Left lung (tissue), 10 donors: ENCODE results near the gene CHCHD5. TPM values are rescaled to one million over a fixed set of nuclear protein-coding genes. Genes with fewer than 3 reads are reported as not detected.
"Not testable (repeated sequence)": the region's sequence is repeated elsewhere in the genome, so short reads cannot be mapped to it uniquely, and the experiment has no call there.

Experiments used
- ATAC-seq: fragments of 200-7000 bp; cut with Tn5 transposase; one replicate; pipeline ENCODE4 v1.9.1; 2020; ENCODE audit warnings: moderate library complexity
- DNase-seq, 4 donors: peaks; one replicate each; pipeline ENCODE4 v3.0.0-alpha.2; 2013 to 2020
- H3K27ac ChIP-seq, 2 donors: fragments of 200-600 bp; sonication (generic) in 1 of 2; one replicate each; pipeline versions ENCODE4 v1.5.0 to v1.8.0; 2020 to 2021
- H3K27me3 ChIP-seq, 2 donors: fragments of 200-600 bp; sonication (generic) in 1 of 2; one replicate each; pipeline versions ENCODE4 v1.5.0 to v1.8.0; 2020 to 2021
- H3K36me3 ChIP-seq, 2 donors: fragments of 200-600 bp; sonication (generic) in 1 of 2; one replicate each; pipeline versions ENCODE4 v1.5.0 to v1.8.0; 2020 to 2021
- H3K4me1 ChIP-seq, 2 donors: fragments of 200-600 bp; one replicate each; pipeline ENCODE4 v1.8.0; 2021
- H3K4me3 ChIP-seq, 2 donors: fragments of 200-600 bp; sonication (generic) in 1 of 2; one replicate each; pipeline versions ENCODE4 v1.5.0 to v1.8.0; 2020 to 2021; ENCODE audit warnings: mild to moderate bottlenecking in 1 of 2
- H3K9me3 ChIP-seq, 2 donors: fragments of 200-600 bp; sonication (generic) in 1 of 2; one replicate each; pipeline versions ENCODE4 v1.5.0 to v1.8.0; 2020 to 2021
- intact Hi-C, 2 donors: fragments of 100-400 bp; cut with DNase I; formaldehyde crosslinking; loops; one replicate each; pipeline versions ENCODE4 v1.11.2 to v1.14.2; 2022
- polyA plus RNA-seq, 6 donors: library from polyadenylated mRNA; unstranded; fragments of 120-200 nt; gene quantifications; one replicate each; pipeline ENCODE4 v1.2.1, GENCODE V29; 2013; ENCODE audit not compliant: insufficient read length in 6 of 6
- total RNA-seq, 2 donors: library from RNA; stranded (reverse); fragmentation: NEBNext Ultra II Directional; extraction: Animal tissue kit (Norgen Biotek cat#: 25700); gene quantifications; one replicate each; pipeline ENCODE4 v1.2.1, GENCODE V29; 2021
- TF ChIP-seq, protein P1 (sequence below), 2 donors: fragments of 200-600 bp; sonication (generic) in 1 of 2; IDR thresholded peaks; one replicate each; pipeline versions ENCODE4 v1.5.0 to v1.8.0; 2021; ENCODE audit warnings: antibody characterized with exemption in 2 of 2
- donor health status: DM: no; HTN: yes; CAD: no.
- donor health status: DM: no; HTN: no; CAD: no.

The CHCHD5 gene
- total and polyA plus RNA-seq, 8 donors, result 19.7 to 29.6 (median 25.4) TPM

GRCh38 chr2:112614201-112614840 is 29.9 kb downstream of the CHCHD5 start:
- Histone ChIP-seq H3K27ac (no peak overlapping the region), H3K36me3 (no peaks in the 10 kb centered on the region), H3K9me3 (no peaks in the 10 kb centered on the region), H3K4me1 (no peaks in the 10 kb centered on the region), H3K27me3 (no peaks in the 10 kb centered on the region), H3K4me3 (no peak overlapping the region)
- intact Hi-C loops, result no loop called here
- DNase-seq (no peak), ATAC-seq (no peak)
- TF ChIP-seq, protein P1, sequence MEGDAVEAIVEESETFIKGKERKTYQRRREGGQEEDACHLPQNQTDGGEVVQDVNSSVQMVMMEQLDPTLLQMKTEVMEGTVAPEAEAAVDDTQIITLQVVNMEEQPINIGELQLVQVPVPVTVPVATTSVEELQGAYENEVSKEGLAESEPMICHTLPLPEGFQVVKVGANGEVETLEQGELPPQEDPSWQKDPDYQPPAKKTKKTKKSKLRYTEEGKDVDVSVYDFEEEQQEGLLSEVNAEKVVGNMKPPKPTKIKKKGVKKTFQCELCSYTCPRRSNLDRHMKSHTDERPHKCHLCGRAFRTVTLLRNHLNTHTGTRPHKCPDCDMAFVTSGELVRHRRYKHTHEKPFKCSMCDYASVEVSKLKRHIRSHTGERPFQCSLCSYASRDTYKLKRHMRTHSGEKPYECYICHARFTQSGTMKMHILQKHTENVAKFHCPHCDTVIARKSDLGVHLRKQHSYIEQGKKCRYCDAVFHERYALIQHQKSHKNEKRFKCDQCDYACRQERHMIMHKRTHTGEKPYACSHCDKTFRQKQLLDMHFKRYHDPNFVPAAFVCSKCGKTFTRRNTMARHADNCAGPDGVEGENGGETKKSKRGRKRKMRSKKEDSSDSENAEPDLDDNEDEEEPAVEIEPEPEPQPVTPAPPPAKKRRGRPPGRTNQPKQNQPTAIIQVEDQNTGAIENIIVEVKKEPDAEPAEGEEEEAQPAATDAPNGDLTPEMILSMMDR (IDR thresholded peaks at IDR 0.05), result no peak

- H3K4me3 ChIP-seq, result no peak overlapping the region
- no peak overlapping the region for H3K27ac ChIP-seq
- no peaks in the 10 kb centered on the region for H3K9me3 ChIP-seq
- H3K27me3 ChIP-seq, result no peaks in the 10 kb centered on the region
- no peaks in the 10 kb centered on the region for H3K36me3 ChIP-seq
- no peak for ATAC-seq
- TF ChIP-seq, protein P1 (IDR thresholded peaks at IDR 0.05), result no peak
- DNase-seq, result no peak
- intact Hi-C loops, result no loop called here
- no peaks in the 10 kb centered on the region for H3K4me1 ChIP-seq
These were observed 30.6 kb downstream of the CHCHD5 start for GRCh38 chr2:112615051-112615450.

DNA sequence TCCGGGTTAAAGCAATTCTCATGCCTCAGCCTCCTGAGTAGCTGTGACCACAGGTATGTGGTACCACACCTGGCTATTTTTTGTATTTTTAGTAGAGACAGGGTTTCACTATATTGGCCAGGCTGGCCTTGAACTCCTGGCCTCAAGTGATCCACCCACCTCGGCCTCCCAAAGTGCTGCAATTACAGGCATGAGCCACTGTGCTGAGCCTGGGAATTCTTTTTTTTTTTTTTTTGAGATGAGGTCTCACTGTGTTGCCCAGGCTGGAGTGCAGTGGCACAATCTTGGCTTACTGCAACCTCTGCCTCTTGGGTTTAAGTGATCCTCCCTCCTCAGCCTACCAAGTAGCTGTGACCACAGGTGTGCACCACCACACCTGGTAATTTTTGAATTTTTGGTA is 31.4 kb downstream of the CHCHD5 start:
- ATAC-seq, H3K9me3 ChIP-seq, H3K4me3 ChIP-seq, intact Hi-C loops, H3K4me1 ChIP-seq, H3K27ac ChIP-seq, H3K36me3 ChIP-seq, H3K27me3 ChIP-seq, DNase-seq: not testable (repeated sequence)

DNA sequence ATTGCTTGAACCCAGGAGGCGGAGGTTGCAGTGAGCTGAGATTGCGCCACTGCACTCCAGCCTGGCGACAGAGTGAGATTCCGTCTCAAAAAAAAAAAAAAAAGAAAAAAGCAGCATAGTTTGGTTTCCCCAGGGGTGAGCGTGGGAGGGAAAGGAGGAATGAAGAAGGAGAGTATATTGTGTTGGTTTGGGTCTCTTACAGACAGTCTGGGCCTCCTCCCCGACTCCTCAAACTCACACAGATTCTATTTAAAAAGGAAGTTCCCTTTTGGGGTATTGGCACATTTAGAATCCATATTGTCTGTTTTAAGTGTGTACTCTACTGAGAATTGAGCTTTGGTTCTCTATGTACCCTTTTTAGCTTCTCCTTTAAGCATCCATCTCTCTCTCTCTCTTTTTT is 34.0 kb downstream of the CHCHD5 start:
- Histone ChIP-seq H3K4me3 (no peak overlapping the region), H3K9me3 (no peaks in the 10 kb centered on the region), H3K27me3 (no peaks in the 10 kb centered on the region), H3K27ac (no peak overlapping the region), H3K4me1 (no peaks in the 10 kb centered on the region), H3K36me3 (no peaks in the 10 kb centered on the region)
- ATAC-seq (no peak), DNase-seq (no peak)
- TF ChIP-seq, protein P1 (IDR thresholded peaks at IDR 0.05), result no peak
- intact Hi-C loops, result no loop called here

DNA sequence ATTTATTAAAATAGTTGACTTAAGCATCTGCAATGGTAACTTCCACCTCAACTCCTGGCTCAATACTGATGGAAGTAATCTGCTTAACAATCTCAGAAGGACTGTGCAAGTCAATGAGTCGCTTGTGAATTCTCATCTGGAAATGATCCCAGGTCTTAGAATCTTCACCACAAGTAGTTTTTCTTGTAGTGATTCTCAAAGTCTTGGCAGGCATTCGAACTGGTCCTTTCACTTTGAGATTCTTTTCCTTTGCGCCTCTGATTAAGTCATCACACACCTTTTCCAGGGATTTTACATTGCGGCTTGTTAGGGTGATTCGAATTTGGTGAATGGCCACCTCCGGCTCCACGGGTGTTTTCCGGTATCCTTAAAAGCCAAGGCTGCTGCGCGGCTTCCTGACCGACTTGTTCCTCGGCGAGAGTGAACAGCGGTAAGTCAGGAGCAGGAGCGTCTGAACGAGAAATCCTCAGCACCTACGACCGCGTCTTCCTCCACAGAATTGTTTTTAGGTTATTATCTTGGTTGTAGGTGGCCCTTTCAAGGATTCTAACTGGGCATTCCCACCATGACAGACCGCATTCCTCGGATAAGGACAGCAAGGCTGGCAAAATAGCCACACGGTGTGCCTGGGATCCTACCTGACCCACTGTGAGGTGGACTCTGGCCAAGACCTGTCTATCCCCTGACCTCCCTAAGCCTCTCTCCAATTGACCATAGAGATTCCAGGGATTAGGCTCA is 37.5 kb downstream of the CHCHD5 start:
- DNase-seq (no peak), ATAC-seq (no peak)
- no peak overlapping the region for H3K27ac ChIP-seq
- TF ChIP-seq, protein P1 (IDR thresholded peaks at IDR 0.05), result no peak
- H3K4me1 ChIP-seq, result peaks cover 10 to 29% of the 10 kb centered on the region in 2 donors
- no peaks in the 10 kb centered on the region for H3K36me3 ChIP-seq
- H3K4me3 ChIP-seq, result no peak overlapping the region
- H3K9me3 ChIP-seq, result no peaks in the 10 kb centered on the region
- intact Hi-C loops, result loop anchor here in 1 of 2 donors (5.0 kb wide), 1 partner anchor 105 kb away; no protein-coding TSS in a partner anchor
- no peaks in the 10 kb centered on the region for H3K27me3 ChIP-seq
